Measurements from ENCODE around the gene EDRF1.

The EDRF1 gene, protein sequence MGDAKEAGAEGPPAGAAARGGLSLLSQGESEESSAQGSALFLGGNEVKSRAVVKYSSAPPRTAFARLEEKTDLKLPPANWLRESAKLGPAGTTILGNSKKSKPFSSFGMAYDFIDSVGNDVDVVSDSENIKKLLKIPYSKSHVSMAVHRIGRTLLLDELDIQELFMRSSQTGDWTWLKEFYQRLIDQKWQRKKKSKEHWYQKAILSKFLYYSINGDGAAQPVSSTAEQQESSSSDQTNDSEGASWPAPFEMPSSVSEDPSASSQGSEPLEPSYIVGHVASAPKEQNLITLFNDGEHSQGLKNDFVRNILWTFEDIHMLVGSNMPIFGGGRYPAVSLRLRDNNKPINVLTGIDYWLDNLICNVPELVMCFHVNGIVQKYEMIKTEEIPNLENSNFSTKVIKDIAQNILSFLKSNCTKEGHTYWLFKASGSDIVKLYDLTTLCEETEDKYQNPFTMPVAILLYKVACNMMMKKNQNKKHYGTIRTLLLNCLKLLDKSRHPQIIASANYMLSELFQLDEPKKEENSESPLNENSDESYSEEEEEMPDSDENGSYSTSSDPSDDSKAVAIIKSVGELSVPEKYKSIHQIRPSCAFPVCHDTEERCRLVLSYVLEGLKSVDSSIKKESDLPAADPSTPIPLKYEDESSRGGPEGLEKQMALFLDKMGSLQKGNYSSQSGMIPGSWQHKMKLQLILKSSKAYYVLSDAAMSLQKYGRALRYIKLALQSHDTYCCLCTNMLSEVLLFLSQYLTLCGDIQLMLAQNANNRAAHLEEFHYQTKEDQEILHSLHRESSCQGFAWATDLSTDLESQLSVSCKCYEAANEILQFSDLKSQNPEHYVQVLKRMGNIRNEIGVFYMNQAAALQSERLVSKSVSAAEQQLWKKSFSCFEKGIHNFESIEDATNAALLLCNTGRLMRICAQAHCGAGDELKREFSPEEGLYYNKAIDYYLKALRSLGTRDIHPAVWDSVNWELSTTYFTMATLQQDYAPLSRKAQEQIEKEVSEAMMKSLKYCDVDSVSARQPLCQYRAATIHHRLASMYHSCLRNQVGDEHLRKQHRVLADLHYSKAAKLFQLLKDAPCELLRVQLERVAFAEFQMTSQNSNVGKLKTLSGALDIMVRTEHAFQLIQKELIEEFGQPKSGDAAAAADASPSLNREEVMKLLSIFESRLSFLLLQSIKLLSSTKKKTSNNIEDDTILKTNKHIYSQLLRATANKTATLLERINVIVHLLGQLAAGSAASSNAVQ

DNA sequence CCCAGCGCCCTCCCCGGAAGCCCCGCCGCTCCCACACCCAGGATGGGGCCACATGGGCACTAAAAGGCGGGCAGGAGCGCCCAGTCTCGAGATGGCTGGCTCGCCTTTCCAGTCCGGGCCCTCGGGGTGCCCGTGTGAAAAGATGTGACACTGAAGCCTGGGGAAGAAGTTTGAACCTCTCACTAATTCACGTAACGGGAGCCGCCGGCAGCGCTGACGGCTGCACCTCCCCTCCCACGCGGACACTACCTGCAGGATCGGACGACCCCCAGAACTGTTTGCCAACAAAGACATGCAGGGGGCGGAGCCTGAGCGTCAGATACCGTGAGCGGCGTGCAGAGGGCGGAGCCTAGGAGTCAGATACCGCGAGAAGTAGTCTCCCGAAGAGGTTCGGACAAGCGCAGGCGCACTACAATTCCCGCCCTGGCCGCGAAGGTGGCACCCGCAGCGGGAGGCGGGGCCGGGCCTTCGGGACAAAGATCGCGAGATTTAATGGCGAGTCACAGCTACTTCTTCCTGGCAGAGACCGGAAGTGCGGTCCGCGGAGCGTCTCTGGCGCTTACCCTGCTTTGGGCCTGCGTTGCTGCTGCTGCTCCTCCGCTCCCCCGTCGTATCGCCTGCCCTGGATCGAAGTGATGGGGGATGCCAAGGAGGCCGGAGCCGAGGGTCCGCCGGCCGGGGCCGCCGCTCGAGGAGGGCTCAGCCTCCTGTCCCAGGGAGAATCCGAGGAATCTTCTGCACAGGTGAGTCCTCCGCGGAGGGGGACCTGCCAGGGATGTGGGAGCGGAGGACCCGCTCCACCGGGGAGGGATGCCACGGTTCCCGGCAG is at the start of gene EDRF1:
TSS of gene EDRF1 (plus strand) at position 537 of the 829 bp plus-strand sequence. CDS start at position 636, 99 bp downstream.
- TF ChIP-seq, protein P1, sequence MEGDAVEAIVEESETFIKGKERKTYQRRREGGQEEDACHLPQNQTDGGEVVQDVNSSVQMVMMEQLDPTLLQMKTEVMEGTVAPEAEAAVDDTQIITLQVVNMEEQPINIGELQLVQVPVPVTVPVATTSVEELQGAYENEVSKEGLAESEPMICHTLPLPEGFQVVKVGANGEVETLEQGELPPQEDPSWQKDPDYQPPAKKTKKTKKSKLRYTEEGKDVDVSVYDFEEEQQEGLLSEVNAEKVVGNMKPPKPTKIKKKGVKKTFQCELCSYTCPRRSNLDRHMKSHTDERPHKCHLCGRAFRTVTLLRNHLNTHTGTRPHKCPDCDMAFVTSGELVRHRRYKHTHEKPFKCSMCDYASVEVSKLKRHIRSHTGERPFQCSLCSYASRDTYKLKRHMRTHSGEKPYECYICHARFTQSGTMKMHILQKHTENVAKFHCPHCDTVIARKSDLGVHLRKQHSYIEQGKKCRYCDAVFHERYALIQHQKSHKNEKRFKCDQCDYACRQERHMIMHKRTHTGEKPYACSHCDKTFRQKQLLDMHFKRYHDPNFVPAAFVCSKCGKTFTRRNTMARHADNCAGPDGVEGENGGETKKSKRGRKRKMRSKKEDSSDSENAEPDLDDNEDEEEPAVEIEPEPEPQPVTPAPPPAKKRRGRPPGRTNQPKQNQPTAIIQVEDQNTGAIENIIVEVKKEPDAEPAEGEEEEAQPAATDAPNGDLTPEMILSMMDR (conservative IDR thresholded peaks at IDR 0.05): no peak
- TF ChIP-seq ZFX (IDR thresholded peaks at IDR 0.05): peak; percentile 82
- H3K27ac ChIP-seq: peak within 1 kb of the TSS; percentile 88

DNA sequence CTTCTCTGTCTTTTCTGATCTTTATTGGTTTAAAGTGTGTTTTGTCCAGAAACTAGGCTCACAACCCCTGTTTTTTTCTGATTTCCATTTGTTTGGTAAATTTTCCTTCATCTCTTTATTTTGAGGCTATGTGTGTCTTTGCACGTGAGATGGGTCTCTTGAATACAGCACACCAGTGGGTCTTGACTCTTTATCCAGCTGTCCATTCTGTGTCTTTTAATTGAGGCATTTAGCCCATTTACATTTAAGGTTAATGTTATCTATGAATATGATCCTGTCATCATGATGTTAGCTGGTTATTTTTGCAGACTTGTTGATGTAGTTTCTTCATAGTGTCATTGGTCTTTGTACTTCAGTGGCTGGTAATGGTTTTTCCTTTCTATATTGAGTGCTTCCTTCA is 46.6 kb upstream of the EDRF1 start:
- H3K27ac ChIP-seq: no peak overlapping the region
- no peak for TF ChIP-seq ZFX (IDR thresholded peaks at IDR 0.05)
- TF ChIP-seq, protein P1 (conservative IDR thresholded peaks at IDR 0.05): no peak

DNA sequence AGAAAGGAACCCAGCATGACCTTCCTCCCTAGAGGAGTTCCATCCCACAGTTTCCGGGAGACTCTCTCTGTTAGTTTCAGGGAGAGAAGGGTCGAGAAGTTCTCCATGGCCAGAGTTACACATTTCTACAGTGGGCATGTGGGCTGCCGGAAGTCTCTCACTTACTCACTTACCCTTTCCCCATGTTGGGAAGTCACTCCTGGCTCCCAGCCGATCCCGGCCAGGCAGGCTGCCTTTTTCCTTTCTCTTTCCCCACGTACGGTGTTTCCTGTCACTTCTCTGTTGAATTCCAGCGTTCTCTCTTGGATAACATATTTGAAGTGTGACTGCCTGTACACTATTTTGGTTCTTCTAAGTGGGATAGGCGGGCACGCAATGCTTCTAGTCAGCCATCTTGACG is 40.1 kb upstream of the EDRF1 start:
- no peak overlapping the region; the same call in 1 of the 2 replicates for H3K27ac ChIP-seq
- TF ChIP-seq ZFX (IDR thresholded peaks at IDR 0.05): no peak
- TF ChIP-seq, protein P1 (conservative IDR thresholded peaks at IDR 0.05): no peak

DNA sequence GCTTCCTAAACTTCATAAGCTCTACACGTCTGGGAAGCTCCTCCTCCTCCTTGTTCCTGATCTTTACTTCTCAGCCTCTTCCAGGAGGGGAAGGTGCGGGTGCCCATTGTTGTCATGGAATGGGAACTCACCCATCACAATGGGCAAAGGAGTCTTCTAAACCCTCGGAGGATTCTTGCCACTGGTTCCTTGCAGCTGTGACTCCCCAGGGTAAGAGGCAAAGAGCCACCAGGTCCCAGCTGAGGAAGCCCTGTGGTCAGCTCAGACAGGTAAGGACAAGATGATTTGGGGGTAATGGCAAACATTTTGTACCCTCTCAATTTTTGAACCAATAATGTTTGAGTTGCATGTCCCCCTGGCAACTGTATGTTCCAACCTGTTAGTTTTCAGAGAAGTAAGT is 36.4 kb upstream of the EDRF1 start, which contains the start of gene TEX36:
TSS of gene TEX36 (minus strand) at position 101 of the 400 bp plus-strand sequence. CDS start 174 bp downstream, outside the sequence.
- H3K27ac ChIP-seq: peak within 1 kb of the TSS; percentile 79
- TF ChIP-seq, protein P1 (conservative IDR thresholded peaks at IDR 0.05): no peak
- no peak for TF ChIP-seq ZFX (IDR thresholded peaks at IDR 0.05)

DNA sequence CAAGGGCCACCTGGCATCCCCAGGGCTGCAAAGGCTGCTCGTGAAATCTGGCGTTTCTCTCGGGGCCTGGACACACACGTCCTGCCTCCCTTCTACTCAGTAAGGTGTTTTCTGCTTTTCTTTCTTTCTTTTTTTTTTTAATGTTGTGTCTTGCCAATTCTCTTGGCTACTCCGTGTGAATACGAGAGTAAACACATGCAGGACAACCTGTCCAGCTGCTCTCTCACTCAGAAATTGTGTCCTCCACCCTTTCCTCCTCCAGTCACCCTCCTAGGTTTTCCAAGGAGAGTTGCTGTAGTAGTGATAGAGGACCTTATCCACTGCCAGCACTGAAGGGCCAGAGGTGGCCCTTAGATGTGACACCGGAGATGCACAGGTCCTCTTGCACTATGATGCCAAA is 35.7 kb upstream of the EDRF1 start:
- peak overlapping the region; percentile 79 for H3K27ac ChIP-seq
- TF ChIP-seq, protein P1 (conservative IDR thresholded peaks at IDR 0.05): no peak
- TF ChIP-seq ZFX (IDR thresholded peaks at IDR 0.05): no peak

DNA sequence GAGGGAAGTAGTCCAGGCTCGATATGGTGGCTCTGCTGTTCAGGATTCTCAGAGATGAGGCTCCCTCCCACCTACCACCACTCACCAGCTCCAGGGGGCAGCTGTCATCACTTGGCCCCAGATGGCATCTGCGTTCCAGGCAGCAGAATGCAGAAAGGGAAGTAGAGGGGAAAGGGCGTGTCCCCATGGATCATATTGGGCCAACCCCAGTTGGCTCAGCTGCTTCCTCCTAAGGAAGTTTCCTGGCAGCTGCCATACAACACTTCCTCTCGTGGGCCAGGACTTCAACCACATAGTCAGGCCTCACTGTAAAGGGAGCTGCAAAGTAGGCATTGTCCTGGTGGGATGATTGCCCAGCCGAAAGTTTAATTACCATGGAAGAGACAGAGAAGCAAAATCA is 34.9 kb upstream of the EDRF1 start:
- TF ChIP-seq ZFX (IDR thresholded peaks at IDR 0.05): no peak
- TF ChIP-seq, protein P1 (conservative IDR thresholded peaks at IDR 0.05): no peak
- peak overlapping the region; percentile 79 for H3K27ac ChIP-seq
